CD4-positive, alpha-beta T cell treated with Interleukin-4 for 4 hours (primary cell): Measurements from ENCODE around the gene USP12.

Experiments
- DNase-seq: peaks from one replicate; pipeline ENCODE4 v3.0.0-alpha.2; 2020

Gene USP12

DNA sequence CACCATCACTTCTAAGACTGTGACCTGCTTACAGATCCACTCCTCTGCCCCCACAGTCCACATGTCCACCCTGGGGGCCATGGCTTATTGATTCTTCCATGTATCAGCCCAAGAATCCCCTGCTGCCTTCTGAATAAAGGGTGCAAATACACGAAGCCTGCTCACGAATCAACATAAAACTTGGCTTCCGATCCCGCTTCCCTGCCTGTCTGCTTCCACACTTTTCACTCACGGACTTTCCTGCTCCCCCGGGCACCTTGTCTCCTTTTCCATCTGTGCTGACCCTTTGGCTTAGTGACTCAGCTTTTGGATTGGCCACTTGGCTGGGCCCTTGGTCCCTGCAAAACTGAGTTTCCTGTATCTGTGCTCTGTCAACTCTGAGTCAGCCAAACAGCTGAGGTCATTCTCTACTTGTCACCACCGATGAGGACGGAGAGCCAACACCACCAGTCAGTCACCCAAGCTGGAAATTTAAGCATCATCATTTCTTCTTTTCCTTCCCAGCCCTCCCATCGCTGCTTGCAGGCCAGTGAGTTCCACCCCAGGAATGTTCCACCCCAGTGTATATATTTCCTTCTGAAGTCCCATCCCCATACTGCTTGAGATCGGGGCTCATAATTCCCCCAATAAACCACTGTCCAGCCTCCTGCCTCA is 11.4 kb upstream of the USP12 start:
- DNase-seq: no peak

DNA sequence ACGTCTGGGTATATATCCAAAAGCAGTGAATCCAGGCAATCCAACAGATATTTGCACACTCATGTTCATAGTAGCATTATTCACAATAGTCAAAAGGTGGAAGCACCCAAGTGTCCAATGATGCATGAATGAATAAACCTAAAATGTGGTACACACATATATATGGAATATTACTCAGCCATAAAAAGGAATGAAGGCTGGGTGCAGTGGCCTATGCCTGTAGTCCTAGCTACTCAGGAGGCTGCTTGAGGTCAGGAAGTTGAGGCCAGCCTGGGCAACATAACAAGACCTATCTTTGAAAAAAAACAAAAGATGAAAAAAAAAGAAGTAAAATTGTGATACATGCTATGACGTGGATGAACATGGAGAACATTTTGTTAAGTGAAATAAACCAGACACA is 10.4 kb upstream of the USP12 start:
- DNase-seq: no peak

DNA sequence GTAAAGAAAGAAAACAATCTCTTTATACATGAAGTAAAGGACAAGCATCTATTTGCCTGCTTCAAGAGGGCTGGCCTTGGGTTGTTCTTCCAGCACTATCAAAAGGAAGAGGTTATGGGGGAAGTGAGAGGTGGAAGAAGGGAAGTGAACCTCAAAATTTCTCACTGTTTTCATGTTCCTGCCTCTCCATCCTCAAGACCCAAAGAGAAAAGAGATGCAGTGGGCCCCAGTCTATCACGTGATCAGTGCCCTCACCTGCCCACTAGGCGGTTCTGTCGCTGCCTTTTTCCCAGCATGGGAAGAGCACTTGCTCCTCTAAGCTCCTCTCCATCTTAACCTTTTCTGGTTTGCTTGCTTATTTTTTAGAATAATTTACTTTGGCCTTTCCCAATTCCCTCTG is 6.2 kb upstream of the USP12 start:
- DNase-seq: no peak

DNA sequence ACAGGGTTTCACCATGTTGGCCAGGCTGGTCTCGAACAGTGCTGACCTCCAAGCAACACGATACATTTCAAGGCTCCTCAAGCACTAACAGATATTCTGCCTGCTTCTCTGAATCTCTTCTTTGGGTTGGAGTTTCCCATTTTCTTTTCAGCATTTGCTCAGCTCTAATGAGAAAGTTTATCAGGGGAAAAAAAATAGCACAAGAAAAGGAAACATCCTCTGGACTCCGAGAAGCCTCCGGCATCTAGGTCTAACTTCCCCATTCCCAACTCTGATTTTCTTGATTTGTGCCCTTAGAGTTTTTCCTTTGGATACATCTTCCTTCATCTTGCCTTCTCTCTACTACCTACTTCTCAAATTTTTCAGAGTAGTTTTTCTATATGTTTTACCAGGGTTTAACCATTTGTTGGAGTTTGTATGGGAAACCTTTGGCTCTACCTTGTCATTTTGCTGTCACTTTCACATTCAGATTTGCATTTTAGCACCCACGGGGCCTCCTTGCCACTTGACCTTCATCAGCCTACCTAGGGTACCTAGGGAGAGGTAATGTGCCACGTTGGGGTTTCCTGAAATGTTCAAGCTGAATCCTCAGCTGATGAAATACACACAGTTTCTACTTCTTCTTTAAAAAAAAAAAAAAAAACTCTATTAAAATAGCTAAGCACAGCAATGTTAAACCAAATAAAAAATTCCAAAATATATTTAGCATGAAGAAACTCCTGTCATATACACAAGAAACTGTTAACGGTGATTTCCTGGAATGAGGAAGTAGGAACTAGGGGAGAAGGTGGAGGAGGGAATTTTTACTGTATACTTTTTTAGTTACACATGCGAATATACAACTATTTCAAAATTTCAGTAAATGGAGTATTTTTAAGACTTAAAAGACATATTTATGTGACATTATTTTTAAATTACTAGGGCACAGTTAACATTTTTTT is 5.1 kb upstream of the USP12 start:
- DNase-seq: no peak

DNA sequence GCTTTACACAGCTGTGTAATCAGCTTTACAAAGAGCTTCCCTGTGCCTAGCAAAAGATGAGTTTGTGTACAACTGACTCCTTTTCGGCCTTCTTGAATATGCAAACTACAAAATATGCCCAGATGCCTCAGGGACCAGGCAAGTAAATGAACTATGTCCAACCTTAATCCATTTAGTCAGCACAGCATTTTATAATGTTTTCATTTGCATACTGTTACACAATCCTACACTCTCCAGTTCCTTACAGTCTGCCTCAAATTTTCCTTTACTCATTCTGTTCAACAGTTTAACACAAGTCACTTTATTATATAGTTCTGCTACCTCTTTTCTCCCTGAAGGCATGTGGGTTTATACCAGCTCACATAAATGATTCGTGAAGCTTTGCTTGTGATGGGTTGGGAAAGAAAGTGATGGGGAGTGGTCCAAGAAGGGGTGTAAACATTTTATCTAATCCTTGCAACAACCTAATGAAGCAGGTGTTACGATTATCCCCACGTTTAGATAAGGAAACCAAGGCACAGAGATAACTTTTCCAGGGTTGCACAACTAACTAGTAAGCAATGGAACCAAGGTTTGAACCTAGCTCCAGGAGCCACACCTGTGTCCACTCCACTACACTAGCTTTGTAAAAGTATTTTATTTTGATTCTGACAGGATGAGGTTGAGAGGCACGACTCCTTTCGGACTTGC is 3.3 kb upstream of the USP12 start:
- no peak for DNase-seq

DNA sequence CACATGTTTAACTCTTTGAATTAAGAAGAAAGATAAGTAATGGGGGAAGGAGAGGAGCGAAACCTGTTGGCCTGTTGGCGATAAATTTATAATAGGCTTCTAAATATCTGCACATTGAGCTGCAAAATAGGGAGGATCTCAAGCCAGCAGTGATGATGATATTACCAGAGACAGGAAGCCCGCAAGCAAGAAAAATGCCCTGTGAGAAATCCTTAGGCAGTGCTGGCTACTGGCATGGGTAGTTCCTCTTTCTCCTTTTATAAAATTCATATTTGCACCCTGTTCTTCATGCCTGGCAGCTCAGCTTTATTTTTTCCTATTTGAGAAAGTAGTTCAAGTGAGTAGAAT is 858 bp upstream of the USP12 start:
- peak; percentile 29 for DNase-seq

DNA sequence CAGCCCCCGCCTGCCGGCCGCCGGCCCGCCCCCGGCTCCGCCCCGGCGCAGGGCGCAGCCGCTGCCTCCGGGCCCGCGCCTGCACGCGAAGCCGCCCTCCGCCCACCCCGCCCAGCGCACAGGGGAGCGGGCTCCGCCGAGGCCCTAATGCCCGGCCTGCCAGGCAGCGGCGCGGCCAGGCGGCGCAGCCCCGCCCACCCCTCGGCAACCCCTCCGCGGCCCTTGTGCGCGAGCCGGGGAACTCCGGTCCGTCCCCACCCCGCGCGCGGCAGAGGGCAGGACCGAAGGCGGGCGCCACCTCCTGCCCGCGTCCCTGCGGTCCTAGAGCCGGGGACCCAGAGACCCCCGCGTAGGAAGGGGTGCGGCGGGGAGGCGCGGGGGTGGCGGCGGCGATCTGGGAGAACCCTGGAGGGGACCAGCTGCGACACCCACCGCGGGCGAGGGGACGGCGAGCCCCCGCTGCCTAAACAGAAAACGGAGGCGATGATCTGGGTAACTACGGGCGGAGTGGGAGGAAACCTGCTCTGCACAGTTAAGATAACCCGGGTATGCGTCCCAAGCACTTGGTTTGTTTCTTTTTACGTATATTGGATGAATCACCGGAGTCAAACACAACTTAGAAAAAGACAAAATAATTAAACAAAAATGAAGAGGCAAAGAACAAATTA is 350 bp upstream of the USP12 start:
- peak; percentile 95 for DNase-seq

DNA sequence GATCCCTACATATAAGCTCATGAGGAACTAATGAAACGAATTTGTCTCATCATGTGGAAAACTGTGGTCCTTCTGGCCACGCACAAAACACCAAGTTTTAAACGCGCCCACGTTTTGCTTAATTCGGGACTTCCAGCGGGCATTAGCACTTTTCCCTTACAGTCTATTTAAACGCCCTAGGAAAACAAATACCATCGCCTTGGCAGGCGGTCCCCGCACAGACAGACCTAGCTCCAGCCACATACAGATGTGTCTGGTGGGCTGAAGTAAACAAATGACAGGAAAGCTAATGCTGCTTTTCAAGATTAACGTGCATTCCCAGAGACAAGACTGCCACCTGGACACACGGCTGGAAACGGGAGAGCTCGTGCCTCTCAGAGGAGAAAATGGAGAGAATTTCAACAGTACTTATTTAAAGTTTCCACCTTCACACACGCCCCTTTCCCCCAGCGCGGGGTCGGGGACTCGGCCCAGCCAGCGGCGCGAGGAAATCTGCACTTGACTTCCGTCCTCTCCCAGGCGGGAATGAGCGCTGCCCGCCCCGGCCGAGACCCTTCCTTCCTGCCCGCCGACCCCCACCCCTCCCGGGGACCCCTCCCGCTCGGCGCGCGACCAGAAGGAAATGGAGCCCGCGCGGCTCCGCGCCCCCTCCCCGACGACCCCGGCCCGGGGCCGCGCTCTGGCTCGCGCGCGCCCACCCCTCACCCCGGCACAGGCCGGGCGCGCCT is 931 bp downstream of the USP12 start:
- DNase-seq: no peak

DNA sequence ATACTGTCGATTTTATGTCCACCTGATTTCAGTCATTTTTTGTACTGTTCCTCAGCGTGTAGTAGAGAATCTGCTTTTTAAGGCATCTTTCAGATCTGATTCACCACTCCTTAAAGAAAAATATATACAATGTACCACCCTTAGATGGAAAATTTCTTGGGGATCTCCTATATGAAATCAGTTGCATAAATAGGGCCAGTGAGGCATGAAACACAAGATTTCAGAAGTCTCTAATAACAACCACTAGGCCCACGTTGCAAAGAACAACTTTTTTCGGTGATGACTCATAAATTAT is 1.4 kb downstream of the USP12 start:
- peak; percentile 53 for DNase-seq

DNA sequence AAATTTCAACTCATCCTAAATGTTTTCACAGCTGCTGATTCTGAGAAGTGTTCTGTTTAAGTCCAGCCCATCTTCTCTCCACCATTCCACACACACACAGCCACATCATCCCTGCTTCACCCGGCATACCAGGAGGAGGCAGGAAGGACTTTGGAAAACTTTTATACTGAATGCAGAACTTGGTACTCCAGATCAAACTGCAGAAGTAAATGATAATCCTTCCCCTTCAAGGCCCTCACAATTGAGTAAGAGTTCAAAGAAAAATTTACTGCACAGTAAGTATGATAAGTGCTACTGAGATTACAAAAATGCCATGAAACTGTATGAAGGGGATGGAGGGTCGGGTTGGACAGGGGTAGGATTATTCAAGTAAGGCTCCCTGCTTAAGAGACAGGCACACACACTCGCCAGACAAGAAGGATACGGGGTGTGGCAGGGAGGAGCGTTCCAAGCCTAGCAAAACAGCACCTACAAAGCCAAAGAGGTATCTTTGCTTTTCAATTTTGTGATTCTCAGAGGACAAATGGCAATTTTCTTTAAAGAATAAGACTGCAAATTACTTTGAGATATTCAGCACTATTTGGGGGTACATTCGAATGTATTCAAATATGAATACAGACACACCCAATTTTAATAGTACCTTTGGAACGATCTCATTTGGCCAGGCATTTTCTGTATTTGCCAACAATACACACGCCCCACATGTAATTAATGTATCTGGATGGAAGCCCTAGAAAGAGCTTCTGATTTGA is 2.5 kb downstream of the USP12 start:
- no peak for DNase-seq

DNA sequence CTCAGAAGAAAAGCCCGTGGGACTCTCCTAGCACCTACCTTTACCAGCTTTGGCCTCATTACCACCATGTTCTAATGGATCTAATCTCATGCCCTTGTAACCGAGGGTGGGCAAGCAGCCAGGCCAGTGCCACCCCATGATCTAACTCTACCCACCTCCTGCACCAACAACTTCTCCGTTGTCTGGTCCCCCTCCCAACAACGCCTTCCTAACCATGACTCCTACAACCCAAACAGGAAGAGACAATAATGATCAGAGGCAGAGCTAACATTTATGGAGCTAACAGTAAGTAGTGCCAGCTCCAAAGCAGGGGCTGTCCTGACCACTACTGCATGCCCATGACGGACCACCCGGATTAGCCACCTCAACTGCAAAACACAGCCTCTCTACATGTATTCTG is 3.5 kb downstream of the USP12 start:
- no peak for DNase-seq

DNA sequence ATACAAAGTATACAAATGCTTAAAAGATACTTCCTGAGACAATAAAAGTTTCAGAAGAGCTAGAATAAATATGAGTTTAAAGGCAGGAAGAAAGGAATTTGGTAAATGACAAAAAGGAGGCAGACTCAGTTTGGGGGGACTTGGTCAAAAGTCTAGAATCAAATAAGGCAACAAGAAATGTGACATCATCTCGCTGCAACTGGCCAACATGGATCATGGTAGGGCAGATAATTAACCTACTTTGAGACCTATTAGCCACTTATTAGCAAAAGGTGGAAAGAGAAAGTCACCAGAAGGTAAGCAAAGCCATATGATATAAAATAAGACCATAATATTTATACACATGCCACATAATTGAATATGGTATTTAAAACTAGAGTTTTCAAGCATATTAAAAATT is 5.3 kb downstream of the USP12 start:
- no peak for DNase-seq

DNA sequence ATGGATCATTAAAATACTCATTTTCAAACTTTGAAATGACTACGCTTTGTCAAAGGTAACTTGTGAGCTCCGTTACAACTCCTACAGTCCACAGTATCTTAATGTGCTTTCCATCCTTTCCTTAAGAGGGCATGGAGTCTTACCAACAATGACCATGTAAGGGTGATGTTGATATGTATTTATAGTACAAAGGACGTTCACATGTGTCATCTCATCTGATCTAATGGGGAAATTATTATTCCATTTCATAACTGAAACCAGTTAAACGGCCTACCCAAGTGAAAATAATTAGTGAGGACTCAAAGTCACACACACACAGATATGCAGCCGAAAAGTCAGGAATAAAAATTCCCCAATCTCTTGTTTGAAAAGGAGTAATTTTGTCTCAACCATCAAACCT is 9.6 kb downstream of the USP12 start:
- no peak for DNase-seq

DNA sequence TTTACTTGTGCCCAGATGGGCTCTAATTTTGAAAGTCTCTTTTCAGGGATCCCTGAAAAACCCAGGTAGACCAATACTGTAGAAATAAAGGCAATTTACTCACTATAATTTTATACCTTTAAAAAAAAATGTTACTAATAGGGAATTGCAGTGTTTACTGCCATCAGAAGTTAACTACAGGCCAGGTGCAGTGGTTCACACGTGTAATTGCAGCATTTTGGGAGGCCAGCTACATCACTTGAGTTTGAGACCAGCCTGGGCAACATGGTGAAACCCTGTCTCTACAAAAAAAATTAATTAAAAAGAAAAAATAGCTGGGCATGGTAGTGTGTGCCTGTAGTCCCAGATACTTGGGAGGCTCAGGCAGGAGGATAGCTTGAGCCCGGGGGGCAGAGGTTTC is 10.2 kb downstream of the USP12 start:
- no peak for DNase-seq

DNA sequence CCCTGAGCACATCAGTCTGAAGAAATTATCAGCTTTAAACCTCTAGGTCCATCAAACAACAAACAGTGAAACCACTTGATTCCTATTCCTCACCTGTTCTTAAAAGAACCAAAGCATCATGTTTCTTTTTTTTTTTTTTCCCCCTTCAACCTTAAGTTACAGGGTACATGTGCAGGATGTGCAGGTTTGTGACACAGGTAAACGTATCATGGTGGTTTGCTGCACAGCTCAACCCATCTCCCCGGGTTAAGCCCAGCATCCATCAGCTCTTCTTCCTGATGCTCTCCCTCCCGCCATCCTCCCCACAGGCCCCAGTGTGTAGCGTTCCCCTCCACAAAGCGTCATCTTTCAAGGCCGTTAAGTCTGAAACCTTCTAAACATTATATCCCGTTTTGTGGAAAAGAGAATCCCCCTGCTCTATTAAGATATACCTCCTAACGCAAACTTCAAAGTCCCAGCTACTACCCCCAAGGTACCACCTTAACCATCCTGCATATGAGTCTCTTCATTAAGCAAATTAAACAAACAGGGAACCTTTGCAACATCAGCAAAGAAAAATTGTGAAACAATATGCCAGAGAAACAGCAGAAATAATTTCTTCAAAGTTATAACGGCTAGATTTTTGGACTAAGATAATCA is 10.8 kb downstream of the USP12 start:
- DNase-seq: no peak

DNA sequence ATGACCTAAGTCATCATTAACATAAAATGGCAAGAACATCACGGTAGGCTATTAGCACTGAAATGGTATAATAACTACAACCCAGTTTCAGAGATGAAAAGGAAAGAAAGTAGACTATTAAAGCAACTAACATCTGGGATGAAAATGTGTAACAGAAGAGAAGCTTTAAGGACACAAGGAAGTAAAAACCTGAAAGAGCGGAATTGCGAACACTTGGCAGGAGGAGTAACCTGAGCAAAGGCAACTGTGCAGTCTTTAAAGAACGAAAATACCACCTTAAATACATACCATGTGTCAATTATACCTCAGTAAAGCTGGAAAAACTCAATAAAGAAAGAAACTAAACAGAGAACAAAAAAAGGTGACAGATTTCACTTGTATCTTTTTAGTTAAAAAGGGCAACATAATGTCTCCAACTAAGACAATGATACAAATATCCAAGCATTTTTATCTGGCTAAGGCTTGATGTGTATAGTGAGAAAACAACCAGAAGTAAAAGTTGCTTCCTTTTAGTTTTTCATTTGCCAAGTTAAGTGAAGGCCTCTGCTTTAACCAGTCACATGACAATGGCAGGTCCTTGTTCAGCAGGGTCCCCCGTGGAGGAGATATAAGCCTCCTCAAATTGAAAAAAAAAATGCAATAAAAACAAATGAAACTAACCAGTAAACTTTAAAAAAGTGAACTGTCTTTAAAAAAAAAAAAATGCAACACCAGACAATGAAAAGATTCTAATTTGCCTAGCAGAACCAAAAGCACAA is 11.6 kb downstream of the USP12 start:
- DNase-seq: no peak

DNA sequence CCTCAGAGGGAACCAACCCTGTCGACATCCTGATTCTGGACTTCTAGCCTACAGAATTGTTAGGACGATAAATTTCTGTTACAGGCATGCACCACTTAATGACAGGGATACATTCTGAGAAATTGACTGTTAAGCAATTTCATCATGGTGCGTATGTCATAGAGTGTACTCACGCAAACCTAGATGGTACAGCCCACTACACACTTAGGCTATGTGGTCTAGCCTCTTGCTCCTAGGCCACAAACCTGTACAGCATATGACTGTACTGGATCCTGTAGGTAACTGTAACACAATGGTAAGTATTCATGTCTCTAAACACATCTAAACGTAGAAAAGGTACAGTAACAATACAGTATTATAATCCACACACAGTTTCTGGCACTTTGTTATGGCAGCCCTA is 13.3 kb downstream of the USP12 start:
- DNase-seq: no peak

DNA sequence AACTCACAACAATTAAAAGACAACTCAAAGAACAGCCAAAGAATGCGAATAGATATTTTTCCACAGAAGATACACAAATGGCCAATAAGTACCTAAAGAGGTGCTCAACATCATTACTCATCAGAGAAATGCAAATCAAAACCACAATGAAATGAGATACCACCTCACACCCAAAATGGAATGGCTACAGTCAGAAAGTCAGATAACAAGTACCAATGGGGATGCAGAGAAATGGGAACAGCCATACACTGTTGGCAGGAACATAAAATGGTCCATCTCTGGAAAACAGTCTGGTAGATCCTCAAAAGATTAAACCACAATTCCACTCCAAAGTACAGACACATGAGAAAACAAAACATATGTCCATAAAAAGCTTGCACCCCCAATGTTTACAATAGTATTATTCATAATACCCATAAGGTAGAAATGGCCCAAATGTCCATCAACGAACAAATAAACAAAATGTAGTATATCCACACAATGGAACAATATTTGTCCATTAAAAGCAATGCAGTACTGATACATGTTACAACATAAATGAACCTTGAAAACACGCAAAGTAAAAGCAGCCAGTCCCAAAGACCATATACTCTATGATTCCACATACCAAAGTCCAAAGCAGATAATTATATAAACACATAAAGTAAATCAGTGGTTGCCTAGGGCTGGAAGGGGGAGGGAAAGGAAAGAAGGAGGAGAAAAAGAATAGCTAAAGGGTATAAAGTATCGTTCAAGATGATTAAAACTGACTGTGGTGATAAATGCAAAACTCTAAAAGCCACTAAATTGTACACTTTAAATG is 19.6 kb downstream of the USP12 start:
- DNase-seq: peak; percentile 18

DNA sequence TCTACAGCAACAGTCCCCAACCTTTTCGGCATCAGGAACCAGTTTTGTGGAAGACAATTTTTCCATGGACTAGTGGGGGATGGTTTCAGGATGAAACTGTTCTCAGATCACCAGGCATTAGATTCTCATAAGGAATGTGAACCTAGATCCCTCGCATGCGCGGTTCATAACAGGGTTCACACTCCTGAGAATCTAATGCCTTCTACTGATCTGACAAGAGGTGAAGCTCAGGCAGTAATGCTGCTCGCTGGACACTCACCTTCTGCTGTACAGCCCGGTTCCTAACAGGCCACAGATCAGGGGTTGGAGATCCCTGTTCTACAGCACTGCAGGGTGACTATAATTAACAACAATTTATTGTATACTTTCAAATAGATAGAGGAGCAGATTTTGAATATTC is 21.9 kb downstream of the USP12 start:
- DNase-seq: no peak

DNA sequence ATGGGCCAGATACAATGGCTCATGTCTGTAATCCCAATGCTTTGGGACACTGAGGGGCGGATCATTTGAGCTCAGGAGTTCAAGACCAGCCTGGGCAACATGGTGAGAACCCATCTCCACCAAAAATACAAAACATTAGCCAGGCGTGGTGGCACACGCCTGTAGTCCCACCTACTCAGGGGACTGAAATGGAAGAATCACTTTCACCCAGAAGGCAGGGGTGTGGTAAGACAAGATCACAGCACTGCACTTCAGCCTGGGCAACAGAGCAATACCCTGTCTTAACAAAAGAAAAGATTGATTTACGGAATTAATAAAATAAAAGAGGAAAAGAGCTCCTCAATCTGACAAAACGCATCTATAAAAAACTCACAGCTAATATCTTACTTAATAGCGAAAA is 22.7 kb downstream of the USP12 start:
- no peak for DNase-seq
